Measurements from ENCODE around the gene TMEM154. TPM values are rescaled to one million over a fixed set of nuclear protein-coding genes. Genes with fewer than 3 reads are reported as not detected.

The TMEM154 gene
- total RNA-seq, 4 donors from 2014 or later, result 0.38 to 56.9 (median 2.5) TPM

GRCh38 chr4:152594057-152594456 is 85.7 kb downstream of the TMEM154 start:
- no peaks in the 10 kb centered on the region for H3K36me3 ChIP-seq
- DNase-seq, result no peak
- H3K4me1 ChIP-seq, result peaks cover 0 to 6% (median 0%) of the 10 kb centered on the region in 4 donors
- no peak overlapping the region for H3K4me3 ChIP-seq
- H3K27me3 ChIP-seq, result no peaks in the 10 kb centered on the region
- TF ChIP-seq POLR2A (IDR thresholded peaks at IDR 0.05) (no peak), CTCF (IDR thresholded peaks at IDR 0.05) (no peak)
- H3K27ac ChIP-seq, result no peak overlapping the region
- no peaks in the 10 kb centered on the region for H3K9me3 ChIP-seq

GRCh38 chr4:152591876-152592275 is 87.9 kb downstream of the TMEM154 start:
- Histone ChIP-seq H3K9me3 (no peaks in the 10 kb centered on the region), H3K27me3 (no peaks in the 10 kb centered on the region), H3K4me3 (no peak overlapping the region), H3K36me3 (no peaks in the 10 kb centered on the region), H3K4me1 (peaks cover 0 to 6% (median 0%) of the 10 kb centered on the region in 4 donors), H3K27ac (no peak overlapping the region)
- no peak for DNase-seq
- TF ChIP-seq CTCF (IDR thresholded peaks at IDR 0.05) (no peak), POLR2A (IDR thresholded peaks at IDR 0.05) (no peak)

GRCh38 chr4:152591396-152591795 is 88.4 kb downstream of the TMEM154 start:
- Histone ChIP-seq H3K27ac (no peak overlapping the region), H3K4me3 (peak overlapping the region in 2 of 4 donors; percentile 14 to 20), H3K9me3 (no peaks in the 10 kb centered on the region), H3K27me3 (no peaks in the 10 kb centered on the region), H3K4me1 (peaks cover 0 to 6% (median 0%) of the 10 kb centered on the region in 4 donors), H3K36me3 (no peaks in the 10 kb centered on the region)
- peak in 2 of 3 donors; percentile 58 to 67 for DNase-seq
- TF ChIP-seq CTCF (IDR thresholded peaks at IDR 0.05) (no peak), POLR2A (IDR thresholded peaks at IDR 0.05) (no peak)

GRCh38 chr4:152590179-152591031 is 89.4 kb downstream of the TMEM154 start:
- no peaks in the 10 kb centered on the region for H3K9me3 ChIP-seq
- H3K36me3 ChIP-seq, result no peaks in the 10 kb centered on the region
- no peak overlapping the region for H3K27ac ChIP-seq
- no peaks in the 10 kb centered on the region for H3K27me3 ChIP-seq
- H3K4me1 ChIP-seq, result peaks cover 0 to 11% (median 0%) of the 10 kb centered on the region in 4 donors
- H3K4me3 ChIP-seq, result no peak overlapping the region
- no peak for TF ChIP-seq POLR2A (IDR thresholded peaks at IDR 0.05)
- no peak for TF ChIP-seq CTCF (IDR thresholded peaks at IDR 0.05)
- no peak for DNase-seq

- Histone ChIP-seq H3K27ac (no peak overlapping the region), H3K4me1 (peaks cover 0 to 11% (median 0%) of the 10 kb centered on the region in 4 donors), H3K36me3 (no peaks in the 10 kb centered on the region), H3K27me3 (no peaks in the 10 kb centered on the region), H3K4me3 (no peak overlapping the region), H3K9me3 (no peaks in the 10 kb centered on the region)
- TF ChIP-seq POLR2A (IDR thresholded peaks at IDR 0.05), result no peak
- no peak for DNase-seq
Measured at GRCh38 chr4:152588869-152589268, 90.9 kb downstream of the TMEM154 start.

GRCh38 chr4:152587127-152587526 is 92.7 kb downstream of the TMEM154 start:
- TF ChIP-seq POLR2A (IDR thresholded peaks at IDR 0.05), result no peak
- TF ChIP-seq CTCF (IDR thresholded peaks at IDR 0.05), result no peak
- Histone ChIP-seq H3K4me3 (no peak overlapping the region), H3K27ac (no peak overlapping the region)

More at GRCh38 chr4:152587127-152587526, 92.7 kb downstream of the TMEM154 start:
- Histone ChIP-seq H3K27me3 (no peaks in the 10 kb centered on the region), H3K36me3 (no peaks in the 10 kb centered on the region), H3K9me3 (no peaks in the 10 kb centered on the region), H3K4me1 (peaks cover 0 to 11% (median 0%) of the 10 kb centered on the region in 4 donors)
- DNase-seq, result no peak

Measured in Peyer's patch (tissue), 4 donors.